Ovary (tissue), 3 donors: ENCODE results near the gene NOD1.

Source experiments
- CTCF ChIP-seq, 3 donors: fragments of 450-650 bp in 2 of 3; fragments of 200-600 bp in 1 of 3; IDR thresholded peaks; one replicate each; pipeline versions ENCODE4 v1.5.1 to v1.8.0; 2016 to 2022; ENCODE audit warnings: antibody characterized with exemption in 3 of 3, mild to moderate bottlenecking in 1 of 3
- POLR2A ChIP-seq: fragments of 450-650 bp; IDR thresholded peaks from one replicate; pipeline ENCODE4 v1.6.1; 2017; ENCODE audit warnings: antibody characterized with exemption, mild to moderate bottlenecking, moderate library complexity
- donor health status: DM: no; HTN: no; CAD: no.

- no peak for TF ChIP-seq CTCF (IDR thresholded peaks at IDR 0.05)
- no peak for TF ChIP-seq POLR2A
Observed at GRCh38 chr7:30453921-30454320, 24.7 kb downstream of the NOD1 start.
